ENCODE measurements around the gene PEPD. TPM values are rescaled to one million over a fixed set of nuclear protein-coding genes. Genes with fewer than 3 reads are reported as not detected.

PEPD gene
- total and polyA plus RNA-seq, 10 of the 15 experiments (the other 5 are each of a cell fraction or from before 2014, with no cell fraction given) = 1.4 to 52.0 (median 20.2) TPM

DNA sequence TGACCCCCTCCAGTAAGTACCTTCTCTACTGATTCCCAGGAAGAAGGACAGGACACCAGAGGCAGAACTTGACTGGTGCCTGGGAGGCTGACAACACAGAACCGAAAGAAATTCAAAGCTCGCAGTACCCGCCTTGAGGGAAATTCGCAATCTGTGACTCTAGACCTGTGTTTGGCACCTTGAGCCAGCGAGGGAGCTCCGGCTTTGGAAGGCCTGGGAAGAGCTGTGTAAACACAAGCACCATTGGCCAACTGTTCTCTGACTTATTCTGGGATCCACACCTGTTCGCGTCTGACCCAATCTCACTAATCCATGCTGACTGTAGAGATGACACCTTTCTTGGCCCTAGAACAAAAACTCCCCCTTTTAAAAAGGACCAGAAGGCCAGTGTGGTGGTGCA, 97.4 kb downstream of the PEPD start (continued):
- no peak for TF ChIP-seq MYC (IDR thresholded peaks at IDR 0.05; ENCODE audit: insufficient read depth, insufficient read length, insufficient replicate concordance, low read length, severe bottlenecking)
- TF ChIP-seq SUZ12 (IDR thresholded peaks at IDR 0.05; ENCODE audit: unreplicated experiment) = no peak

DNA sequence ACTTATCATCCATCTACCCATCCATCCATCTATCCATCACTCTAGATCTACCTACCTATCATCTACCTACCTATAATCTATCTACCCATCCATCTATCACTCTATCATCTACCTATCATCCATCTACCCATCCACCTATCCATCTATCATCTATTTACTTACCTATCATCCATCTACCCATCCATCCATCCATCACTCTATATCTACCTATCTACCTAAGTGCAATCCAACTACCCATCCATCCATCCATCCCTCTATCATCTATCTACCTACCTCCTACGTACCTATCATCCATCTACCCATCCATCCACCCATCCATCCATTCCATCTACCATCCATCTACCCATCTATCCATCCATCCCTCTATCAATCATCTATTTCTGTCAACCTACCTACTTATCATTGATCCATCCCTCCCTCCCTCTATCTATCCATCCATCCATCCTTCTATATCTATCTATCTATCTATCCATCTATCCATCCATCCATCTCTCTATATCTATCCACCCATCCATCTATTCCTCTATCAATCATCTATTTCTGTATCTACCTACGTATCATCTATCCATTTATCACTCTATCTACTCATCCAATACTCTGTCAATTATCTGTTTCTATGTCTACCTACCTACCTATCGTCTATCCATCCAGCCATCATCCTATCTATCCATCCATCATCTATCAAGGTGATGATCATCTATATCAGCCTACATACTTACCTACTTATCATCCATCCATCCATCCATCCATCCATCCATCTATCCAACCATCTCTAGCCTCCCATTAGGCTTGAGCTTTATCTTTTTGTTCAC, 99.0 kb downstream of the PEPD start:
- Histone ChIP-seq H3K4me2 (ENCODE audit: control insufficient read depth, insufficient read depth) (no peak overlapping the region), H3K79me2 (ENCODE audit: control insufficient read depth, insufficient read depth, low read length) (no peaks in the 10 kb centered on the region), H3K27me3 (replicated peaks in 1 of 2; ENCODE audit: control insufficient read depth in 2 of 2, insufficient read depth in 2 of 2, low read length in 1 of 2) (no peaks in the 10 kb centered on the region), H3K4me3 (no peak overlapping the region), H3K4me1 (ENCODE audit: control insufficient read depth, insufficient read depth, low read length) (no peaks in the 10 kb centered on the region), H3K36me3 (ENCODE audit: control insufficient read depth in 2 of 2, insufficient read depth in 2 of 2, low read length in 1 of 2) (no peaks in the 10 kb centered on the region), H3K9ac (ENCODE audit: control insufficient read depth, insufficient read depth, low read length) (no peak overlapping the region), H3K27ac (ENCODE audit: control insufficient read depth, insufficient read depth) (no peak overlapping the region), H3K9me3 (replicated peaks; ENCODE audit: control insufficient read depth, insufficient read depth, low read length) (no peaks in the 10 kb centered on the region), H4K20me1 (ENCODE audit: control insufficient read depth, insufficient read depth) (no peaks in the 10 kb centered on the region), H2AFZ (ENCODE audit: control insufficient read depth, low read depth, low read length) (no peak overlapping the region)
- ChIA-PET POLR2A (no interaction called here), SMC1A (ENCODE audit: uncharacterized antibody, unreplicated experiment) (no interaction called here), RAD21 (ENCODE audit: unreplicated experiment) (no interaction called here), CTCF (no interaction called here)
- TF ChIP-seq FOS (IDR thresholded peaks at IDR 0.05; ENCODE audit: borderline replicate concordance, extremely low read depth, insufficient read length) = no peak
- TF ChIP-seq HCFC1 (IDR thresholded peaks at IDR 0.05; ENCODE audit: low read length) = no peak
- no peak for TF ChIP-seq SUZ12 (IDR thresholded peaks at IDR 0.05; ENCODE audit: unreplicated experiment)
- TF ChIP-seq ZNF207 (IDR thresholded peaks at IDR 0.05; ENCODE audit: borderline replicate concordance) = no peak
- TF ChIP-seq ETV6 (conservative IDR thresholded peaks at IDR 0.05 in 1 of 2, IDR thresholded peaks at IDR 0.05 in 1 of 2; ENCODE audit: borderline replicate concordance in 1 of 2, low read depth in 1 of 2) = no peak
- TF ChIP-seq, protein P1, sequence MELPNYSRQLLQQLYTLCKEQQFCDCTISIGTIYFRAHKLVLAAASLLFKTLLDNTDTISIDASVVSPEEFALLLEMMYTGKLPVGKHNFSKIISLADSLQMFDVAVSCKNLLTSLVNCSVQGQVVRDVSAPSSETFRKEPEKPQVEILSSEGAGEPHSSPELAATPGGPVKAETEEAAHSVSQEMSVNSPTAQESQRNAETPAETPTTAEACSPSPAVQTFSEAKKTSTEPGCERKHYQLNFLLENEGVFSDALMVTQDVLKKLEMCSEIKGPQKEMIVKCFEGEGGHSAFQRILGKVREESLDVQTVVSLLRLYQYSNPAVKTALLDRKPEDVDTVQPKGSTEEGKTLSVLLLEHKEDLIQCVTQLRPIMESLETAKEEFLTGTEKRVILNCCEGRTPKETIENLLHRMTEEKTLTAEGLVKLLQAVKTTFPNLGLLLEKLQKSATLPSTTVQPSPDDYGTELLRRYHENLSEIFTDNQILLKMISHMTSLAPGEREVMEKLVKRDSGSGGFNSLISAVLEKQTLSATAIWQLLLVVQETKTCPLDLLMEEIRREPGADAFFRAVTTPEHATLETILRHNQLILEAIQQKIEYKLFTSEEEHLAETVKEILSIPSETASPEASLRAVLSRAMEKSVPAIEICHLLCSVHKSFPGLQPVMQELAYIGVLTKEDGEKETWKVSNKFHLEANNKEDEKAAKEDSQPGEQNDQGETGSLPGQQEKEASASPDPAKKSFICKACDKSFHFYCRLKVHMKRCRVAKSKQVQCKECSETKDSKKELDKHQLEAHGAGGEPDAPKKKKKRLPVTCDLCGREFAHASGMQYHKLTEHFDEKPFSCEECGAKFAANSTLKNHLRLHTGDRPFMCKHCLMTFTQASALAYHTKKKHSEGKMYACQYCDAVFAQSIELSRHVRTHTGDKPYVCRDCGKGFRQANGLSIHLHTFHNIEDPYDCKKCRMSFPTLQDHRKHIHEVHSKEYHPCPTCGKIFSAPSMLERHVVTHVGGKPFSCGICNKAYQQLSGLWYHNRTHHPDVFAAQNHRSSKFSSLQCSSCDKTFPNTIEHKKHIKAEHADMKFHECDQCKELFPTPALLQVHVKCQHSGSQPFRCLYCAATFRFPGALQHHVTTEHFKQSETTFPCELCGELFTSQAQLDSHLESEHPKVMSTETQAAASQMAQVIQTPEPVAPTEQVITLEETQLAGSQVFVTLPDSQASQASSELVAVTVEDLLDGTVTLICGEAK (IDR thresholded peaks at IDR 0.05; ENCODE audit: borderline replicate concordance) = no peak
- no peak for TF ChIP-seq HDGF (IDR thresholded peaks at IDR 0.05)
- no peak for TF ChIP-seq NR2C2 (IDR thresholded peaks at IDR 0.05; ENCODE audit: borderline replicate concordance, control insufficient read depth, insufficient read length, low read depth)
- no peak for TF ChIP-seq SIN3A (IDR thresholded peaks at IDR 0.05; ENCODE audit: low read depth, low read length)
- TF ChIP-seq MXI1 (IDR thresholded peaks at IDR 0.05; ENCODE audit: low read depth, low read length) = no peak
- no peak for TF ChIP-seq SRF (IDR thresholded peaks at IDR 0.05; ENCODE audit: low read depth in 2 of 2, low read length in 2 of 2)
- no peak for TF ChIP-seq NR2C1 (IDR thresholded peaks at IDR 0.05)
- TF ChIP-seq, protein P2, sequence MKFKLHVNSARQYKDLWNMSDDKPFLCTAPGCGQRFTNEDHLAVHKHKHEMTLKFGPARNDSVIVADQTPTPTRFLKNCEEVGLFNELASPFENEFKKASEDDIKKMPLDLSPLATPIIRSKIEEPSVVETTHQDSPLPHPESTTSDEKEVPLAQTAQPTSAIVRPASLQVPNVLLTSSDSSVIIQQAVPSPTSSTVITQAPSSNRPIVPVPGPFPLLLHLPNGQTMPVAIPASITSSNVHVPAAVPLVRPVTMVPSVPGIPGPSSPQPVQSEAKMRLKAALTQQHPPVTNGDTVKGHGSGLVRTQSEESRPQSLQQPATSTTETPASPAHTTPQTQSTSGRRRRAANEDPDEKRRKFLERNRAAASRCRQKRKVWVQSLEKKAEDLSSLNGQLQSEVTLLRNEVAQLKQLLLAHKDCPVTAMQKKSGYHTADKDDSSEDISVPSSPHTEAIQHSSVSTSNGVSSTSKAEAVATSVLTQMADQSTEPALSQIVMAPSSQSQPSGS (IDR thresholded peaks at IDR 0.05; ENCODE audit: low read length) = no peak
- TF ChIP-seq EZH2 (IDR thresholded peaks at IDR 0.05; ENCODE audit: borderline replicate concordance, control insufficient read depth, low read depth, low read length) = no peak
- intact Hi-C loops (cut with micrococcal nuclease; ENCODE audit: unreplicated experiment) = no loop called here
- WGBS (ENCODE audit: insufficient coverage, insufficient replicate concordance, low lambda C conversion rate, missing lambda C conversion rate) = 52% methylated on average over 3 of the region's 3 CpGs
- in situ Hi-C loops (cut with MboI) = loop anchor here (5.0 kb wide), 1 partner anchor 350 kb away; no protein-coding TSS in a partner anchor
- DNase-seq (ENCODE audit: low read depth, low spot score) (no peak), FAIRE-seq (no peak), ATAC-seq (no peak)
- BruUV-seq (replicated peaks) = no TSS peak
